Bone marrow (tissue), 2 donors: ENCODE measurements around the gene CPS1.

Experiments
- DNase-seq, 2 donors: peaks; one replicate each; lab custom pipeline; 2025; lab: John Stamatoyannopoulos, UW

Gene CPS1

GRCh38 chr2:210546424-210547208 is 9.8 kb upstream of the CPS1 start:
- DNase-seq: no peak

- DNase-seq: no peak
These were observed 8.4 kb upstream of the CPS1 start for GRCh38 chr2:210548031-210548430.

GRCh38 chr2:210548878-210549384 is 7.5 kb upstream of the CPS1 start:
- no peak for DNase-seq

- no peak for DNase-seq
These were observed 5.4 kb upstream of the CPS1 start for GRCh38 chr2:210551001-210551400.

- DNase-seq: no peak
These were observed 3.0 kb upstream of the CPS1 start for GRCh38 chr2:210553373-210553772.

GRCh38 chr2:210555555-210555954 is 844 bp upstream of the CPS1 start:
- no peak for DNase-seq

GRCh38 chr2:210557721-210558120 is 1.3 kb downstream of the CPS1 start:
- DNase-seq: no peak

GRCh38 chr2:210558708-210559107 is 2.3 kb downstream of the CPS1 start:
- DNase-seq: no peak

- DNase-seq: no peak
These were observed 2.8 kb downstream of the CPS1 start for GRCh38 chr2:210559182-210559581.

- DNase-seq: no peak
These were observed 5.1 kb downstream of the CPS1 start for GRCh38 chr2:210561475-210561874.

- DNase-seq: no peak
These were observed 5.7 kb downstream of the CPS1 start for GRCh38 chr2:210562091-210562490.

GRCh38 chr2:210562502-210563080 is 6.2 kb downstream of the CPS1 start:
- no peak for DNase-seq

GRCh38 chr2:210567279-210567678 is 10.9 kb downstream of the CPS1 start:
- DNase-seq: no peak

- DNase-seq: no peak
These were observed 11.7 kb downstream of the CPS1 start for GRCh38 chr2:210568108-210568507.

- DNase-seq: peak in 1 of 2 donors; percentile 2
These were observed 21.1 kb downstream of the CPS1 start for GRCh38 chr2:210577263-210578071.

GRCh38 chr2:210584834-210585233 is 28.4 kb downstream of the CPS1 start:
- DNase-seq: no peak

- DNase-seq: no peak
These were observed 30.0 kb downstream of the CPS1 start for GRCh38 chr2:210586381-210586780.

GRCh38 chr2:210591663-210592062 is 35.3 kb downstream of the CPS1 start:
- no peak for DNase-seq

GRCh38 chr2:210592726-210593125 is 36.3 kb downstream of the CPS1 start:
- DNase-seq: no peak

GRCh38 chr2:210593166-210593565 is 36.8 kb downstream of the CPS1 start:
- no peak for DNase-seq

- DNase-seq: no peak
These were observed 41.8 kb downstream of the CPS1 start for GRCh38 chr2:210598219-210598618.

GRCh38 chr2:210599476-210599875 is 43.1 kb downstream of the CPS1 start:
- DNase-seq: no peak

- no peak for DNase-seq
These were observed 48.3 kb downstream of the CPS1 start for GRCh38 chr2:210604666-210605065.
